GM12892 (cell line): ENCODE data around the gene GATA6.

Experiments
- POLR2A ChIP-seq: IDR thresholded peaks from 2 replicates; pipeline ENCODE4 v1.6.1; 2011; ENCODE audit warnings: low read depth, low read length, control low read depth
- TAF1 ChIP-seq: IDR thresholded peaks from 2 replicates; pipeline ENCODE4 v1.6.1; 2011; ENCODE audit warnings: low read depth, mild to moderate bottlenecking, control low read depth, low read length, borderline replicate concordance

DNA sequence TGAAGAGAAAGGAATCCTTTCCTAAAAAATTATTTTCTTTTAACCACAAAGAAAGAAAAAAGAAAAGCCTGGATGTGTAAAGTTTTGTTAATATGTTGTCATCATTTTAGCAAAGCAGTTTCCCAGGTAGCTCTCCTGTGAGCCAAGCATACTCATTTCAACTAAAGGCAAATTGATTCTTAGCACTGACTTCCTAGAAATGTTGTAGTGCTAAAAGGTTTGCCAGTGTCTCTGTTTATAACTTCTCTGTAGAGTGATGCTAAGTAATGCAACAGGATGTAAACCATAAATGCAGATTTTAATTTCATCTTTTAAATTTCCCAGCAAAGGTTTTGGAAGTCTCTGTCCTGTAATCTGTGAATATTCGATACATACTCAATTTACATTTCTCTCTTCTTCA is 10.2 kb downstream of the GATA6 start:
- TF ChIP-seq POLR2A (no peak), TAF1 (no peak)
